Psoas muscle (tissue), 8 donors: Measurements from ENCODE around the gene HOXD4. TPM values are rescaled to one million over a fixed set of nuclear protein-coding genes. Genes with fewer than 3 reads are reported as not detected.
A peak's percentile ranks its signal among the peaks of the same experiment; 100 is the strongest.

Experiments
- ATAC-seq, 4 donors: fragments of 200-7000 bp; cut with Tn5 transposase; one replicate each; pipeline ENCODE4 v1.9.1; 2020; ENCODE audit warnings: moderate library complexity in 3 of 4, mild to moderate bottlenecking in 2 of 4
- DNase-seq, 2 donors: peaks; one replicate each; pipeline ENCODE4 v3.0.0-alpha.2; 2020
- H3K27ac ChIP-seq: fragments of 200-600 bp; one replicate; pipeline ENCODE4 v1.8.0; 2022
- H3K27me3 ChIP-seq, 3 donors: fragments of 200-600 bp in 1 of 3; one replicate each; pipeline versions ENCODE4 v1.6.1 to v1.8.0; 2013 to 2022; ENCODE audit warnings: low read length in 2 of 3, mild to moderate bottlenecking in 2 of 3, moderate library complexity in 1 of 3; ENCODE audit not compliant: insufficient read depth in 3 of 3
- H3K36me3 ChIP-seq, 2 donors: fragments of 200-600 bp in 1 of 2; one replicate each; pipeline versions ENCODE4 v1.6.1 to v1.8.0; 2013 to 2022; ENCODE audit warnings: low read depth in 1 of 2, mild to moderate bottlenecking in 1 of 2, moderate library complexity in 1 of 2; ENCODE audit not compliant: insufficient read depth in 1 of 2
- H3K4me1 ChIP-seq: fragments of 200-600 bp; one replicate; pipeline ENCODE4 v1.8.0; 2022
- H3K4me3 ChIP-seq: fragments of 200-600 bp; one replicate; pipeline ENCODE4 v1.8.0; 2022; ENCODE audit warnings: mild to moderate bottlenecking
- H3K9me3 ChIP-seq: fragments of 200-600 bp; one replicate; pipeline ENCODE4 v1.8.0; 2022
- WGBS, 3 donors: extraction: QIAGEN DNeasy Blood & Tissue Kit; methylation state at CpG; one replicate each; pipeline versions ENCODE4 v1.1.6 to v1.1.7; 2013; 5-methylcytosine and 5-hydroxymethylcytosine counted together
- intact Hi-C, 2 donors: fragments of 100-400 bp; cut with DNase I; formaldehyde crosslinking; loops; one replicate each; pipeline versions ENCODE4 v1.11.0 to v1.14.2; 2022
- long read RNA-seq, 2 donors: library from polyadenylated mRNA; unstranded; transcript quantifications; one replicate each; pipeline ENCODE4 v2.0.0, GENCODE V29; 2021
- polyA plus RNA-seq, 3 donors: library from polyadenylated mRNA; stranded (reverse); fragments of 200-250 nt; gene quantifications; one replicate each; pipeline ENCODE4 v1.2.3, GENCODE V29; 2013
- total RNA-seq, 4 donors: library from RNA; stranded (reverse); fragmentation: NEBNext Ultra II Directional in 2 of 4; extraction: Animal tissue kit (Norgen Biotek cat#: 25700) in 2 of 4; gene quantifications; one replicate each; pipeline versions ENCODE4 v1.2.1 to v1.2.4, GENCODE V29; 2021 to 2023
- TF ChIP-seq, protein P1 (sequence below): fragments of 200-600 bp; IDR thresholded peaks from one replicate; pipeline ENCODE4 v1.8.0; 2022; ENCODE audit warnings: antibody characterized with exemption
- donor health status: healthy with polysubstance abuse.
- donor health status: DM: no; HTN: no; CAD: no; lungs with moderate emphysema.
- donor health status: Bipolar disorder and iron deficiency.
- donor health status: healthy.
- donor health status: DM: yes; HTN: yes; CAD: no.
- donor health status: DM: no; HTN: no; CAD: no.
- donor health status: DM: no; HTN: no; CAD: no.
- donor health status: DM: yes; HTN: yes; CAD: no.

The HOXD4 gene
- total RNA-seq = 1 to 10 TPM in 3 of 4 donors, under 1 TPM in 1; 0.26 to 4.1 (median 1.4) TPM
- 1 to 10 TPM; 1.1 to 1.4 (median 1.2) TPM for polyA plus RNA-seq
- long read RNA-seq, donor 1 = 0 reads
- long read RNA-seq, donor 2 = 0 reads

GRCh38 chr2:176151442-176152287, at the start of gene HOXD4:
HOXD4 (plus strand) TSS chr2:176151550; CDS start chr2:176151634, 84 bp downstream.
- intact Hi-C loops = no loop called here
- no peak for ATAC-seq
- H3K27me3 ChIP-seq = no peaks in the 10 kb centered on the region
- no peaks in the 10 kb centered on the region for H3K4me1 ChIP-seq
- H3K36me3 ChIP-seq = peaks cover 2 to 49% of the 10 kb centered on the region in 2 donors
- no peak within 1 kb of the TSS for H3K4me3 ChIP-seq
- no peak within 1 kb of the TSS for H3K27ac ChIP-seq
- TF ChIP-seq, protein P1, sequence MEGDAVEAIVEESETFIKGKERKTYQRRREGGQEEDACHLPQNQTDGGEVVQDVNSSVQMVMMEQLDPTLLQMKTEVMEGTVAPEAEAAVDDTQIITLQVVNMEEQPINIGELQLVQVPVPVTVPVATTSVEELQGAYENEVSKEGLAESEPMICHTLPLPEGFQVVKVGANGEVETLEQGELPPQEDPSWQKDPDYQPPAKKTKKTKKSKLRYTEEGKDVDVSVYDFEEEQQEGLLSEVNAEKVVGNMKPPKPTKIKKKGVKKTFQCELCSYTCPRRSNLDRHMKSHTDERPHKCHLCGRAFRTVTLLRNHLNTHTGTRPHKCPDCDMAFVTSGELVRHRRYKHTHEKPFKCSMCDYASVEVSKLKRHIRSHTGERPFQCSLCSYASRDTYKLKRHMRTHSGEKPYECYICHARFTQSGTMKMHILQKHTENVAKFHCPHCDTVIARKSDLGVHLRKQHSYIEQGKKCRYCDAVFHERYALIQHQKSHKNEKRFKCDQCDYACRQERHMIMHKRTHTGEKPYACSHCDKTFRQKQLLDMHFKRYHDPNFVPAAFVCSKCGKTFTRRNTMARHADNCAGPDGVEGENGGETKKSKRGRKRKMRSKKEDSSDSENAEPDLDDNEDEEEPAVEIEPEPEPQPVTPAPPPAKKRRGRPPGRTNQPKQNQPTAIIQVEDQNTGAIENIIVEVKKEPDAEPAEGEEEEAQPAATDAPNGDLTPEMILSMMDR = no peak
- H3K9me3 ChIP-seq = no peaks in the 10 kb centered on the region
- 76 to 85% (median 82%) methylated on average over 55 of the region's 55 CpGs for WGBS, 3 donors
- peak in 1 of 2 donors; percentile 34 for DNase-seq

DNA sequence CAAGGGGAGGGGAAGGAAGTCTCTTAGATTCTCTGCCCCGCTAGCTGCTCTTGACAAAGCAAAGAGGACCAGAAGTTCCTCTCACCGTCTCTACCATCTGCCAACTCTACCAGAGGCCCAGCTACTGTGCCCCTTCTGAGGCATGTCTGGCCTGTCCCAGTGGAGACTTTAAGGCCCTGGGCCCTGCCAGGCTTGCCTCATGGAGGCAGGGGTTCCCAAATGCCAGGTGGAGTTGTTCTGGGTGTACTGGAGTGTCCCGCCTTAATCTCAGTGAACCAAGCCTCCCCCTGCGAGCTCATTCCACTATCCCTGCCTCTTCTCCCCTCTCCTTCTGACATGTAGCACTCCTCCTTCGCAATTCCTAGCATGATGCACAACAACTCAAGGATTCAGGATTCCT, 49.5 kb upstream of the HOXD4 start:
- no peak overlapping the region for H3K27ac ChIP-seq
- TF ChIP-seq, protein P1 = no peak
- DNase-seq (no peak), ATAC-seq (no peak)
- intact Hi-C loops = no loop called here
- WGBS, 3 donors = 70 to 76% (median 74%) methylated on average over 5 of the region's 5 CpGs
- no peaks in the 10 kb centered on the region for H3K9me3 ChIP-seq
- H3K27me3 ChIP-seq = peaks cover 3 to 100% (median 80%) of the 10 kb centered on the region in 3 donors
- H3K4me1 ChIP-seq = peaks cover 21% of the 10 kb centered on the region
- no peaks in the 10 kb centered on the region for H3K36me3 ChIP-seq
- no peak overlapping the region for H3K4me3 ChIP-seq

DNA sequence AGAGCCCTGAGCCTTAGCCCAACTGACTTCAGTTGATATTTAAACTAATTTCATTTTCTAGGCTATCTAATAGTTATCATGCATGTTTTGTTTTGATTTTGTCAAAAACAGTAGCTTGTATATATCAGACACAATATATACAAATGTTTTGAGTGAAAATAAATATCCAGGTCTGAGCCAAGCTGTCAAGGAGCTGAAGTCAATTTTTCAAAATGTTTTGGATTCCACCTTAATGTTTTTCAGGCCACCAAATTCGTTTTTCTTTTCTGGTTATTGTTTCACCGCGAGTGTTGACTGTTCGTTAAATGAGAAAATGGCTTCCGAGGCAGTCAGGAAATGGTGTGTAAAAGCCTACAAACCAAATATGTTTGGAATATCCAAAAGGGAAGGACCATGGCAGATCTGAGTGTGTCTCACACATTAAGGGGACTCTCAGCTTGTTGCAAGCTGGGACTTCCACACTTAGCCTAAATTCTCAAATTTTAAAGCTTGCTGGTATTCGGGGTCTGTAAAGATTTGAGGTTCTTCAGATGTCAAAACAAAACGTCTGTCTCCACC, 49.0 kb upstream of the HOXD4 start:
- no peaks in the 10 kb centered on the region for H3K9me3 ChIP-seq
- DNase-seq (no peak), ATAC-seq (no peak)
- no peak overlapping the region for H3K4me3 ChIP-seq
- peaks cover 4 to 100% (median 80%) of the 10 kb centered on the region in 3 donors for H3K27me3 ChIP-seq
- H3K4me1 ChIP-seq = peaks cover 21% of the 10 kb centered on the region
- WGBS, 3 donors = 51 to 65% (median 59%) methylated on average over 7 of the region's 7 CpGs
- intact Hi-C loops = no loop called here
- TF ChIP-seq, protein P1 = no peak
- H3K27ac ChIP-seq = no peak overlapping the region
- no peaks in the 10 kb centered on the region for H3K36me3 ChIP-seq

- no peak for ATAC-seq
- H3K4me1 ChIP-seq = peaks cover 14% of the 10 kb centered on the region
- H3K27me3 ChIP-seq = peaks cover 4 to 99% (median 77%) of the 10 kb centered on the region in 3 donors
- no peaks in the 10 kb centered on the region for H3K9me3 ChIP-seq
- TF ChIP-seq, protein P1 = no peak
- DNase-seq = no peak
- 62 to 76% (median 73%) methylated on average over 7 of the region's 7 CpGs for WGBS, 3 donors
- H3K36me3 ChIP-seq = no peaks in the 10 kb centered on the region
- H3K27ac ChIP-seq = no peak overlapping the region
- intact Hi-C loops = no loop called here
- H3K4me3 ChIP-seq = no peak overlapping the region
Measured at GRCh38 chr2:176103194-176103593, 48.2 kb upstream of the HOXD4 start.
